GM21423 (cell line): ENCODE results near the gene TRIM62.

Experiments used
- ATAC-seq: cut with Tn5 transposase; IDR thresholded peaks from one replicate; pipeline ENCODE4 v1.9.1; 2021; ENCODE audit warnings: mild to moderate bottlenecking, moderate library complexity; ENCODE audit not compliant: unreplicated experiment

Gene TRIM62

DNA sequence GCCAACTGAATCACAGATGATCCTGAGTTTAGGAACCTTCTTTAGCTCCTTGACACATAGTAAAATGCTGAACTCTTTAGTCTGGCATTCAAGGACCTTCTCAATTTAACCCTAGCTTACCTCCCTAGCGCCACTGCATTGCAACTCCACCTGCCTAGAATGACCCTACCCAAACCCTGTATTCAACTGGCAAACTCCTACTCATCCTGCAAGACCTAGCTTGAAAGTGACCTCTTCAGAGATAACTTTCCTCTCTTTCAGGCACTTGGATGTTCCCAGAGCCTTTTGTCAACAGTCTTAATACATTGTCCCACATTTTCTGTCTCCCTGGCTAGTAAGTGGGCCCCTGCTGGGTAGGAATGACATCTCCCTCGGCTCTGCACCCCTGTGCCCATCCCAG, 19.7 kb downstream of the TRIM62 start:
- no peak for ATAC-seq

GRCh38 chr1:33161061-33161681, 20.7 kb downstream of the TRIM62 start:
- no peak for ATAC-seq

DNA sequence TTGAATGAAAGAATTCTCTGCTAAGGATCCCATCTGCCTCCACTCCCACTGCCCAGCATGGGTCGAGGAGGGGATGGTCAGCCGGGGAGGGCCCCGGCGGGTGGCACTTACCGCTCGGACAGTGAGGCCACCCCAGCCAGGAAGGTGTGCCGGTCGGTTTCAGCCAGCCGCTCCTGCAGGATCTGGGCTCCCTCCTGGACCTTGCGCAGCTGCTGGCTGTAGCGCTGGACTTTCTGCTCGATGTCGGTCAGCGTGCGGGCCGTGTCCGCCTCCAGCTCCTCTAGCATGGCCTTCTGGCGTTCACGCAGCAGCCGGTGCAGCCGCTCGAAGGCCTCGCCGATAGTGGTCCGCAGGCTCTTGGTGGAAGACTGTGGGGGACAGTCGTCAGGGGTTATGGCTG, 22.3 kb downstream of the TRIM62 start:
- ATAC-seq, result no peak

GRCh38 chr1:33158366-33158765, 23.5 kb downstream of the TRIM62 start:
- no peak for ATAC-seq

DNA sequence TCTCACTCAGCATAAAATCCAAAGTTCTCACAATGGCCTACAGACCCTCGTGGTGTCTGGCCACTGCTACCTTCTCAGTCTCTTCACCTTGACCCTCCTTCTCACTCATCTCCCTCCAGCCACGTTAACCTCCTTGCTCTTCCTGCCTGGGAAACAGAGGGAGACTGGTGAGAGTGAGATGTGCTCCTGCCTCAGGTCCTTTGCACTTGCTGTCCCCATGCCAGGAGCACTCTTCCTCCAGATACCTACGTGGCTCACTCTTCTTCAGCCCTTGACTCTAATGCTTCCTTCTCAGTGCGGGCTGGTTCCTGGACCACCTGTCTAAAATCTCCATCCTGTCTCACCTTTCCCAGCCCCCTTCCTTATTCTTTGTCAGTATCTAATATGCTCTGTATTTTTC, 24.7 kb downstream of the TRIM62 start:
- no peak for ATAC-seq

- no peak for ATAC-seq
Observed at GRCh38 chr1:33155877-33156538, 25.8 kb downstream of the TRIM62 start.

GRCh38 chr1:33153650-33154049, 28.2 kb downstream of the TRIM62 start:
- ATAC-seq, result no peak

DNA sequence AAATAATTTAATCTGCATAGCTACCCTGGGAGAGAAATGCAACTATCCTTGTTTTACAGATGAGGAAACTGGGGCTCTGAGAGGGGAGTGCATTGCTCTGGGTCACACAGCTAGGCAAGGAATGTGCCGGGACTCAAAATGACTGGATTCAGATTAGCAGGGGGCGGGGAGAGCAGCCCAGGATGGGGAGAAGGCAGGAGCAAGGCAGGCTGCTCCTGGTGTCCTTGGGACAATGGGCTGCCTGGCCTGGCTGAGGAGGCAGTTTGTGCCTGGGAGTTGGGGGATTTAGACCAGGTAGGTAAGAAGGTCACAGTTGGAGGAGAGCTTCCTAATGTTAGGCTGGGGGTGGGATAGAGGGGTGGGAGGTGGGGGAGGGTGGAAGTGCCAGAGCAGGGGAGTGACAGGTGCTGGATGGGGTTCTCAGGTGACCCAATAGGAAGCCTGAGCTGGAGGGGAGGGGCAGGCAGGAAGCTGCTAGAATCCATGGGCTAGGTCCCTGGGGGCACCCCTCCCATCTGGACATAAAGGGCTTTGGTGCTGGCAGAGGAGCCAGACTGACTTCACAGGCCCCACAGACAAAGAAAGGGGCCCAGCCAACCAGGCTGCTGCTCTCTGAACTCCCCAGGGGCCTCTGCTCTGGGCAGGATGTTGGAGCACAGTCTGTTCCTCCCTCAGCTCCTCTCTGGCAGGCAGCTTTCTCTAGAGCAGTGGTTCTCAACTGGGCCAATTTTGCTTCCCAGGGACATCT, 29.0 kb downstream of the TRIM62 start:
- ATAC-seq, result no peak

- no peak for ATAC-seq
Observed at GRCh38 chr1:33151116-33151515, 30.7 kb downstream of the TRIM62 start.

DNA sequence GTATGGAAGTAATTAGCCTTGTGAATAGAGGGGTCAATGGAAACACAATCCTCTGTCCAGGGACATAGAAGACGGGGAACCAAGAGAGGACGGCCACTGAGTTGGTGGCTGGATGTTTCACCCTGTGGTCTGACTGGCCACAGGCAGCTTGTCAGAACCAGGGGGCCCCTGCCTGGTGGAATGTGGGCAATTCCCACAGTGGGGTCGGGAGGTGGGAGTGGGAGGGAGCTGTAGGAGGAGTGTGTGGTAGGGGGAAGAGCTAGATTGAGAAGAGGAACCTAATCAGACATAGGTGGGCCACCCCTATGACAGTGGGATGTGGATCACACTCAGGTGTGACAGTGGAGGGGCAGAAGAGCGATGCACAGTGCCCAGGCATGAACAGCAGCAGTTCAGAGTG, 31.3 kb downstream of the TRIM62 start:
- no peak for ATAC-seq

DNA sequence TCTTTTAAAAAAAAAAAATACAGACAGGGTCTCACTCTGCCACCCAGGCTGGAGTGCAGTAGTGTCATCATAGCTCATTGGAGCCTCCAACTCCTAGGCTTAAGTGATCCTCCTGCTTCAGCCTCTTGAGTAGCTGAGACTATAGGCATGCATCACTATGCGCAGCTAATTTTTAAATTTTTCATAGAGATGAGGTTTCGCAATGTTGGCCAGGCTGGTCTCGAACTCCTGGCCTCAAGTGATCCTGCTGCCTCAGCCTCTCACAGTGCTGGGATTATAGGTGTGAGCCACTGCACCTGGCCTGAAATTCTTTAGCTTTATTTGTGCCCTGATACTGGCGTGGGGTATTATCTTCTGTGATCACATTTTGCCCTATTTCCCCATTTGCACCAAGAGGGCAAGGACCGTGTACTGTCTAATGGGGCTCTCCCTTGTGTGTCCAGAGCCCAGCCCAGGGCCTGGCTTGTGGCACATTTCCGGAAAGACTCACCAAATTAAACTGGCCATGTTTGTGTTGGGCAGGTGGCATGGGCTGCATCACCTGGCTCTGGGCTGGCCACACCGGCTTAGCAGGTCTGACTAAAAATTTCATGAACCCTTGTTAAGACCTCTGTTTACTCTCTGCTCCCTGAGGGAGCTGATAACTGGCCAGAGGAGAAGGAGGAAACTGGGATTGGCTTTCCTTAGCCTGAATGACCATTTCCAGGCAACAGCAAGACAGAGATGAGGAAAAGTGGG, 32.2 kb downstream of the TRIM62 start:
- ATAC-seq, result no peak

DNA sequence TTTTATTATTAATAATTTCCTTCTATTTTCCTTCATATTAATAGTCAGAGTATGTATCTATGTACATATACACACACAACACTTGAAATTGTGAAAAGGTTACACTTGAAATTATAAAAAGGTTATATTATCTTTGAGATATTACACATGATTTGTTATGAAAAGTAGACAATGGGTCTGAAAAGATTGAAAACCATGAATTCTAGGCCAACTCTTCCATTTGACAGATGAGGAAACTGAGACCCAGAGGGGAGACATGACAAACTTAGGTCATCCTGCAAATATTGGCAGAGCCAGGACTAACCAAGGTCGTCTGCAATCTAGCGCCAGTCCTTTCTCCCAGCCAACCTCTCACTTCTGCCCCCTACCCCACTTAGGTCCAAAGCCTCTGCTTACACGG, 33.2 kb downstream of the TRIM62 start:
- no peak for ATAC-seq

GRCh38 chr1:33147997-33148314, 33.9 kb downstream of the TRIM62 start:
- no peak for ATAC-seq

DNA sequence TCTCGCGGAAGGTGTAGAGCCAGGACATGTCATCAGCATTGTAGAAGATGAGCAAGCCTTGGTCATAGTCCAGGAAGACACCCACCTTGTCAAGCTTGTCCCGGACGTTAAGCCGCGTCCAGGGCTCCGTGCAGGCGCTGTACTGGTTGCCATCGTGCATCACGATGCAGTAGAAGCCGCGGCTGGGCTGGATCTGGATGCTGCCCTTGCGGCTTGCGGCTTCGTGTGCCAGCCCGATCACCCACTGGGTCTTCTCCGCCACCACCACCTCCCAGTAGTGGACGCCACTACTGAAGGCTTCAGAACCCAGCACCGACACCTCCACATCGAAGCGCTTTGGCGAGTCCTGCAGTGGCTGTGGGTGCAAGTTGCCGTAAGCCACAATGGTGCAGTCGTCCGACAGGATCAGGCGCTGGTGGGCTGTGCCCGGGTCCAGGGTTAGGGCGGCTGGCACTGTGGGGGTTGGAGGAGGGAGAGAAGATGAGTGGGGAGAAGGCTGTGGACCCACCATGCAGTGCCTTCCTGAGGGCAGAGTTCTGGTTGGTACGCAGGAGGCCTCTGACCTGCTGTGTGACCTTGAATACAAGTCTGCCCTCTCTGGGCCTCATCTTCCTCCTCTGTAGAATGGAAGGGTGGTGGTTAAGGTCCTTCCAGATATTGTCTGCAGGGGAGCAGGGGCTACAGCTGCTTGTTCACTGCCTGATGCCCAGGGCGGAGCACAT, 34.4 kb downstream of the TRIM62 start:
- ATAC-seq, result no peak

- no peak for ATAC-seq
Observed at GRCh38 chr1:33146003-33146402, 35.8 kb downstream of the TRIM62 start.

DNA sequence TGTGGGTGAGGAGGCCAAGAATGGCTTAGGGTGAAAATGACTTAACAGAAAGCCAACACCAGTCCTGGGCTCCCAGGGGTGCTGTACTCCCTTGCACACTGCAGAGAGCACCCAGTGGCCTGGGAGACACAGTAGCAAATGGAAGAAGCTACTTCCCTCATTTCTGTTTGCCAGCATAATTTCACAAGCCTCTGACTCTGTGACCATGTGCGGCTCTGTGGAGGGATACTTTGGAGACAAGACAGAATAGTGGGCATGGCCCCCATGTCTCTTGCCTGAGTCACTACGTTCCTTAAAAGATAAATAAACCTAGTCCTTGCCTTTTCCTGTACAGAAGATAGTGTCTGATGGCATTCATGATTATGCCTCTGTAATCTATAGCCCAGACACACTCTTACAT, 38.1 kb downstream of the TRIM62 start:
- no peak for ATAC-seq

DNA sequence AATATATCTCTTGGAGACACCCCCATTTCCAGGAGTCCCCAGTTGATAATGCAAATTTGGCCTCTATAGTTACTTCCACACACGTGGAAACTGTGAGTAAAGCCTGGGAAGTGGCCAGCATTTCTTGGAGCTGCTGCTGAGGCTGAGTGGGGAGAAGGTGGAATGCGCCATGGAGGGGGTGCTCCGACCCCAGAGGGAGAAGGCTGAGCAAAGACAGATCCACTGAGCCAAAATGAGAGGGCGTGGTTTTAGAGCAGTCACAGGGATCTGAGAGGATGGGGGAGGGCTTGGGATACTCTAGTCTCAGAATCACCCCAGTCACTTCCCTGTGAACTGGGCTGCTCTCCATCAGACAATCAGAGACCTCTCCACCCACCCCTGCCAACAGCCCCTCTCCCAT, 38.7 kb downstream of the TRIM62 start:
- no peak for ATAC-seq

- ATAC-seq, result no peak
Observed at GRCh38 chr1:33142483-33143064, 39.3 kb downstream of the TRIM62 start.

DNA sequence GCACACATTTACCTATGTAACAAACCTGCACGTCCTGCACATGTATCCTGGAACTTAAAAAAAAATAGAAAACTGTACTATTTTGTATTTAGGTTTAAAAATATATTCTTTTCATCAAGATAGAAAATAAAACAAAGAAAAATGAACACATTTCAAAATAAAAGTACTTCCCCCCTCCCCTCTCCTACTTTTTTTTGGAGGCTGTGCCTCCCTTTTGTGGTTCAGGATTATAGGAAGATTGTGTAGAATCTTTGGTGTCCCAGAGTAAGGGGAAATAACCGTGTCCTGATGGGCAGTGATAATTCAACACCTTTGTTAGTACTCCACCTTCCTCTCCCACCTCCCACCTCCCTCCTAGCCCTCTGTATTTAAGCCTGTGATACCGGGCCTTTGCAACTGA, 40.1 kb downstream of the TRIM62 start:
- ATAC-seq, result no peak

DNA sequence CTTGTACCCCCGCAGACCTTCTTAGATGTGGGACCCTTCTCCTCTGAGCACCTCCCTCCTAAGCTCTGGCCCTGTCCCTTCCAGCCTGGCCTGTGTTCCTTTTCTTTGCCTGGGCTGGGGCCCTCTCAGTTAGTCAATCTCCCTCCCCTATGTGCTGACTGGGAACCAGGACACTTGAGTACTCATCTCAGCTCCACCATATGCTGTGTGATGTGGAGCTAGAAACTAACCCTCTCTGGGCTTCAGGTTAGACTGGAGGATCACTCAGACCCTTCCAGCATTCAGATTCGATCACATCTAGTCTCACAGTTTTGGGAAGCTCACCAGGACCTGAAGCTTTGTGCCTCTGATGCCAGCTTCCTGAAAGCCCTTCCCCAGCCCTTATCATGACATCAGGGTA, 40.6 kb downstream of the TRIM62 start:
- ATAC-seq, result no peak
